Central memory CD4-positive, alpha-beta T cell (primary cell): ENCODE data around the gene HEPH.
"Not testable (repeated sequence)": the region's sequence is repeated elsewhere in the genome, so short reads cannot be mapped to it uniquely, and the experiment has no call there.

Experiments used
- DNase-seq: peaks from one replicate; pipeline ENCODE4 v3.0.0; 2022

Gene HEPH

DNA sequence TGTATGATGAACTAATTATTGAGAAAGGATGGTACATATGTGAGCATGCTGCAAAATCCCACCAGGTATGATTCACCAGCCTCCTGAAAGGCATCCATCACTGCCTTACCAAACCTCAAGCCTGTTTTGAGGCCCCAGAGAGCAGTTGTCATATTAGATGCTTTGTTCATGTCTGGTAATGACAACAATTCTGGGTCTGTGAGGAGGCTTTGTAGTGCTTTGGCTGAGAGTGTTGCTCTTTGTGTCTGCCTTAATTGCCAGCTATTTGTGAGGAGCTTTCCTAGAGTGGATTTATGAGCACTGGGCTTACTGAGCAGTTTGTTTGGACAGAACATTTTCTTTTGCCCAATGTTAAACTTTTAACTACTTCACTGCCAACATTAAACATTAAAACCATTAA lies 69.2 kb downstream of the HEPH start:
- no peak for DNase-seq

DNA sequence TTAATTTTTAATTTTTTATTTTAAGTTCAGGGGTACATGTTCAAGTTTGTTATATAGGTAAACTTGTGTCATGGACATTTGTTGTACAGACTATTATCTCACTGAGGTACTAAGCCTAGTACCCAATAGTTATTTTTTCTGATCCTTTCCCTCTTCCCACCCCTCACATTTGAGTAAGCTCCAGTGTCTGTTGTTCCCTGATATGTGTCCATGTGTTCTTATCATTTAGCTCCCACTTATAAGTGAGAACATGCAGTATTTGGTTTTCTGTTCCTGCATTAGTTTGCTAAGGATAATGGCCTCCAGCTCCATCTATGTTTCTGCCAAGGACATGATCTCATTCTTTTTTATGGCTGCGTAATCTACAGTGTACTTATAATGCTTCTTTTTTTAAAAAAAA lies 69.9 kb downstream of the HEPH start:
- not testable (repeated sequence) for DNase-seq

DNA sequence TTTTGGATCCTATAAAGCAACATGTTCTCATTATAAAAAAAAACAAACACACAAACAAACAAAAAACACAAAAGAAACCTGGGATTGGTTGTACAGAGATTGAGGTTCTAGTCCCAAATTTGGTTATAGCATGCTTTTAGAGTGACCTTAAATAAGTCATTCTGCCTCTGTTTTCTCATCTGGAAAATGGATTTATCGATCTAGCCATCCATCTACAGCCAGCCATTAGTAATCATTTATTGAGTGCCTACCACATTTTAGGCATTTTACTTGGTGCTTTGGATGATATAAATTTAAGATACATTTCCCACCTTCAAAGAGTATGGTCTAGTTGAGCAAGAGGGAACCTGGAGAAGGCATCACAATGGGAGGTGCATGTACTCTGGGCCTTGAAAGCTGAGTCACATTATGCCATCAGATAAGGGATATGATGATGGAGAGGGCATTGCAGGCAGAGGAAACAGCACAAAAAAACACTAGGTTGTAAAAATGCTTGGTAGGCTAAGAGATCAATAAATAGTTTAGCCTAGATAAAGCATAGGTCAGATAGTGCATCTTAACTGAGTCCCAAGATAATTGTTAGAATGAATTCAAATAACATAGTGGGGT lies 91.4 kb downstream of the HEPH start:
- DNase-seq: no peak

DNA sequence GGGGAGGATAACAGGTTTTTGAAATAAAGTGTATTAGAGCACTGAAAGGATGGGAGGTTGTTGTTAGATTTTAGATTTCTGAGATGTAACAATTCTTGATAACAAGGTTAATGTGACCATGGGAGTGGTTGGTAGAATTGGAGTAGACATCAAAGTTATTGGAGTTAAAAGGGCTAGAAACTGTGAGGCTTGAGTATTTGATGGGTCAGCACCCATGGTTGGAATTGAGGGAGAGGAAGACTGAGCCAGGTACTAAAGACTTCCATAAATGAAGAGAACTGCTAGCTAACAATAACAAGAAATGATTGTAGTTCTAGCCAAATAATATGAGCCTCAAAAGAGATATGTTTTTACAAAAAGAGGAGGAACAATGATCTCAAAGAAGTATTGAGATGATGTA lies 98.8 kb downstream of the HEPH start:
- DNase-seq: no peak
